ENCODE measurements around the gene ST8SIA1. TPM values are rescaled to one million over a fixed set of nuclear protein-coding genes. Genes with fewer than 3 reads are reported as not detected.

The ST8SIA1 gene
- total and polyA plus RNA-seq, 5 experiments from 2014 or later: 0.37 to 1.7 (median 1.0) TPM; not detected in 1

GRCh38 chr12:22268973-22269372, 65.5 kb downstream of the ST8SIA1 start:
- H3K27me3 Mint-ChIP-seq: peaks cover 2 to 22% (median 4%) of the 10 kb centered on the region in 5 donors
- DNase-seq: no peak
- peaks cover 2 to 7% (median 4%) of the 10 kb centered on the region in 4 donors for H3K4me1 Mint-ChIP-seq
- H3K9me3 Mint-ChIP-seq: no peaks in the 10 kb centered on the region
- POLR2A ChIA-PET: no interaction called here
- no peak for ATAC-seq
- no peak overlapping the region for H3K4me3 Mint-ChIP-seq
- H3K27ac Mint-ChIP-seq: peak overlapping the region in 1 of 10 donors; percentile 43
- H3K36me3 Mint-ChIP-seq: no peaks in the 10 kb centered on the region

GRCh38 chr12:22268406-22268805, 66.1 kb downstream of the ST8SIA1 start:
- Mint-ChIP-seq H3K4me1 (peaks cover 2 to 7% (median 4%) of the 10 kb centered on the region in 4 donors), H3K9me3 (no peaks in the 10 kb centered on the region), H3K36me3 (no peaks in the 10 kb centered on the region), H3K27ac (peak overlapping the region in 1 of 10 donors; percentile 43), H3K4me3 (peak overlapping the region in 2 of 10 donors; percentile 31 to 33), H3K27me3 (peaks cover 0 to 19% (median 5%) of the 10 kb centered on the region in 5 donors)
- POLR2A ChIA-PET: no interaction called here
- DNase-seq (peak in 1 of 10 donors; percentile 1), ATAC-seq (no peak)

GRCh38 chr12:22266101-22266500, 68.4 kb downstream of the ST8SIA1 start:
- Mint-ChIP-seq H3K9me3 (no peaks in the 10 kb centered on the region), H3K27ac (no peak overlapping the region), H3K36me3 (no peaks in the 10 kb centered on the region), H3K4me3 (no peak overlapping the region), H3K27me3 (peaks cover 0 to 20% (median 4%) of the 10 kb centered on the region in 5 donors), H3K4me1 (peaks cover 2 to 7% (median 4%) of the 10 kb centered on the region in 4 donors)
- DNase-seq (no peak), ATAC-seq (no peak)
- POLR2A ChIA-PET: no interaction called here

GRCh38 chr12:22264380-22264779, 70.1 kb downstream of the ST8SIA1 start:
- no peak for DNase-seq
- no peaks in the 10 kb centered on the region for H3K36me3 Mint-ChIP-seq
- H3K27ac Mint-ChIP-seq: no peak overlapping the region
- POLR2A ChIA-PET: no interaction called here
- no peaks in the 10 kb centered on the region for H3K9me3 Mint-ChIP-seq
- peaks cover 0 to 20% (median 5%) of the 10 kb centered on the region in 5 donors for H3K27me3 Mint-ChIP-seq
- peaks cover 2 to 7% (median 4%) of the 10 kb centered on the region in 4 donors for H3K4me1 Mint-ChIP-seq
- H3K4me3 Mint-ChIP-seq: no peak overlapping the region
- ATAC-seq: no peak

GRCh38 chr12:22262309-22262708, 72.2 kb downstream of the ST8SIA1 start:
- DNase-seq: no peak
- Mint-ChIP-seq H3K27me3 (peaks cover 0 to 11% (median 4%) of the 10 kb centered on the region in 5 donors), H3K4me3 (no peak overlapping the region), H3K27ac (no peak overlapping the region), H3K36me3 (no peaks in the 10 kb centered on the region), H3K9me3 (no peaks in the 10 kb centered on the region), H3K4me1 (no peaks in the 10 kb centered on the region)
- no peak for ATAC-seq
- POLR2A ChIA-PET: no interaction called here

GRCh38 chr12:22257100-22257499, 77.4 kb downstream of the ST8SIA1 start:
- Mint-ChIP-seq H3K4me1 (no peaks in the 10 kb centered on the region), H3K9me3 (no peaks in the 10 kb centered on the region), H3K27ac (no peak overlapping the region), H3K4me3 (no peak overlapping the region), H3K36me3 (no peaks in the 10 kb centered on the region), H3K27me3 (peaks cover 0 to 6% (median 2%) of the 10 kb centered on the region in 5 donors)
- POLR2A ChIA-PET: no interaction called here
- no peak for ATAC-seq
- DNase-seq: no peak

GRCh38 chr12:22256605-22257004, 77.9 kb downstream of the ST8SIA1 start:
- H3K9me3 Mint-ChIP-seq: no peaks in the 10 kb centered on the region
- no peaks in the 10 kb centered on the region for H3K36me3 Mint-ChIP-seq
- H3K27me3 Mint-ChIP-seq: peaks cover 0 to 6% (median 2%) of the 10 kb centered on the region in 5 donors
- DNase-seq: no peak
- no peak overlapping the region for H3K27ac Mint-ChIP-seq
- no peak overlapping the region for H3K4me3 Mint-ChIP-seq
- no peak for ATAC-seq
- no peaks in the 10 kb centered on the region for H3K4me1 Mint-ChIP-seq
- POLR2A ChIA-PET: no interaction called here

GRCh38 chr12:22256041-22256441, 78.5 kb downstream of the ST8SIA1 start:
- peaks cover 0 to 1% (median under 1%) of the 10 kb centered on the region in 4 donors for H3K4me1 Mint-ChIP-seq
- H3K36me3 Mint-ChIP-seq: no peaks in the 10 kb centered on the region
- no peak overlapping the region for H3K27ac Mint-ChIP-seq
- ATAC-seq (no peak), DNase-seq (no peak)
- H3K4me3 Mint-ChIP-seq: no peak overlapping the region
- peaks cover 0 to 6% (median 2%) of the 10 kb centered on the region in 5 donors for H3K27me3 Mint-ChIP-seq
- no peaks in the 10 kb centered on the region for H3K9me3 Mint-ChIP-seq
- POLR2A ChIA-PET: no interaction called here

GRCh38 chr12:22255097-22255496, 79.4 kb downstream of the ST8SIA1 start:
- H3K36me3 Mint-ChIP-seq: no peaks in the 10 kb centered on the region
- no peak for ATAC-seq
- no peak overlapping the region for H3K4me3 Mint-ChIP-seq
- H3K4me1 Mint-ChIP-seq: peaks cover 0 to 7% (median 3%) of the 10 kb centered on the region in 4 donors
- POLR2A ChIA-PET: no interaction called here
- no peaks in the 10 kb centered on the region for H3K9me3 Mint-ChIP-seq
- H3K27ac Mint-ChIP-seq: no peak overlapping the region
- peaks cover 0 to 6% (median 2%) of the 10 kb centered on the region in 5 donors for H3K27me3 Mint-ChIP-seq
- DNase-seq: no peak

GRCh38 chr12:22254478-22254877, 80.0 kb downstream of the ST8SIA1 start:
- Mint-ChIP-seq H3K9me3 (no peaks in the 10 kb centered on the region), H3K27ac (no peak overlapping the region), H3K4me1 (peaks cover 0 to 7% (median 3%) of the 10 kb centered on the region in 4 donors), H3K36me3 (peaks cover 0 to under 1% (median 0%) of the 10 kb centered on the region in 3 donors), H3K4me3 (no peak overlapping the region), H3K27me3 (peaks cover 0 to 6% (median 3%) of the 10 kb centered on the region in 5 donors)
- POLR2A ChIA-PET: no interaction called here
- ATAC-seq: no peak
- no peak for DNase-seq

GRCh38 chr12:22252057-22252456, 82.5 kb downstream of the ST8SIA1 start:
- Mint-ChIP-seq H3K9me3 (no peaks in the 10 kb centered on the region), H3K4me3 (no peak overlapping the region), H3K4me1 (peaks cover 0 to 7% (median 3%) of the 10 kb centered on the region in 4 donors), H3K27ac (no peak overlapping the region), H3K36me3 (peaks cover 0 to 2% (median 0%) of the 10 kb centered on the region in 3 donors), H3K27me3 (peaks cover 0 to 9% (median 6%) of the 10 kb centered on the region in 5 donors)
- ATAC-seq (no peak), DNase-seq (no peak)
- POLR2A ChIA-PET: no interaction called here

GRCh38 chr12:22250762-22251161, 83.7 kb downstream of the ST8SIA1 start:
- peaks cover 0 to 7% (median 3%) of the 10 kb centered on the region in 4 donors for H3K4me1 Mint-ChIP-seq
- H3K9me3 Mint-ChIP-seq: no peaks in the 10 kb centered on the region
- no peak overlapping the region for H3K4me3 Mint-ChIP-seq
- DNase-seq (no peak), ATAC-seq (no peak)
- POLR2A ChIA-PET: no interaction called here
- H3K36me3 Mint-ChIP-seq: peaks cover 0 to 2% (median 0%) of the 10 kb centered on the region in 3 donors
- H3K27me3 Mint-ChIP-seq: peaks cover 0 to 9% (median 7%) of the 10 kb centered on the region in 5 donors
- H3K27ac Mint-ChIP-seq: no peak overlapping the region

- Mint-ChIP-seq H3K27ac (no peak overlapping the region), H3K4me1 (peaks cover 0 to 7% (median 3%) of the 10 kb centered on the region in 4 donors), H3K9me3 (no peaks in the 10 kb centered on the region), H3K4me3 (no peak overlapping the region), H3K27me3 (peaks cover 0 to 9% (median 7%) of the 10 kb centered on the region in 5 donors), H3K36me3 (peaks cover 0 to 2% (median 0%) of the 10 kb centered on the region in 3 donors)
- POLR2A ChIA-PET: no interaction called here
- ATAC-seq: no peak
- DNase-seq: no peak
Observed at GRCh38 chr12:22248571-22249115, 85.9 kb downstream of the ST8SIA1 start.

- POLR2A ChIA-PET: no interaction called here
- no peak overlapping the region for H3K4me3 Mint-ChIP-seq
- H3K36me3 Mint-ChIP-seq: peaks cover 0 to 2% (median 0%) of the 10 kb centered on the region in 3 donors
- no peaks in the 10 kb centered on the region for H3K9me3 Mint-ChIP-seq
- peaks cover 0 to 7% (median 3%) of the 10 kb centered on the region in 4 donors for H3K4me1 Mint-ChIP-seq
- no peak overlapping the region for H3K27ac Mint-ChIP-seq
- peaks cover 0 to 7% (median 6%) of the 10 kb centered on the region in 5 donors for H3K27me3 Mint-ChIP-seq
- ATAC-seq: no peak
- DNase-seq: no peak
Observed at GRCh38 chr12:22248121-22248520, 86.4 kb downstream of the ST8SIA1 start.

Measured in naive thymus-derived CD8-positive, alpha-beta T cell (primary cell).